Left ventricle myocardium inferior (tissue), 1 donor: ENCODE results near the gene CRYGC. TPM values are rescaled to one million over a fixed set of nuclear protein-coding genes. Genes with fewer than 3 reads are reported as not detected.
A peak's percentile ranks its signal among the peaks of the same experiment; 100 is the strongest.

Experiments used
- DNase-seq: peaks from one replicate; pipeline ENCODE4 v3.0.0-alpha.2; 2020
- H3K27ac ChIP-seq: fragments of 200-600 bp; replicated peaks from 2 replicates; pipeline ENCODE4 v1.8.0; 2021
- H3K27me3 ChIP-seq: fragments of 200-600 bp; 2 replicates; pipeline ENCODE4 v1.8.0; 2021; ENCODE audit warnings: low read depth
- H3K36me3 ChIP-seq: fragments of 200-600 bp; 2 replicates; pipeline ENCODE4 v1.8.0; 2021
- H3K4me1 ChIP-seq: fragments of 200-600 bp; 2 replicates; pipeline ENCODE4 v1.8.0; 2021
- H3K4me3 ChIP-seq: fragments of 200-600 bp; 2 replicates; pipeline ENCODE4 v1.8.0; 2021; ENCODE audit warnings: mild to moderate bottlenecking, moderate library complexity
- H3K9me3 ChIP-seq: fragments of 200-600 bp; replicated peaks from 2 replicates; pipeline ENCODE4 v1.8.0; 2021
- intact Hi-C: fragments of 100-400 bp; cut with micrococcal nuclease; formaldehyde crosslinking; loops from one replicate; pipeline ENCODE4 v1.11.0; 2022
- long read RNA-seq: library from polyadenylated mRNA; unstranded; transcript quantifications from one replicate; pipeline ENCODE4 v2.0.0, GENCODE V29; 2021
- total RNA-seq: library from RNA; stranded (reverse); fragmentation: NEBNext Ultra II Directional; extraction: Animal tissue kit (Norgen Biotek cat#: 25700); gene quantifications from one replicate; pipeline ENCODE4 v1.2.1, GENCODE V29; 2021
- TF ChIP-seq, protein P1 (sequence below): fragments of 200-600 bp; IDR thresholded peaks from 2 replicates; pipeline ENCODE4 v1.8.0; 2021; ENCODE audit warnings: antibody characterized with exemption, mild to moderate bottlenecking, borderline replicate concordance
- donor health status: DM: no; HTN: yes; CAD: no; lungs with severe emphysema.

CRYGC gene, protein sequence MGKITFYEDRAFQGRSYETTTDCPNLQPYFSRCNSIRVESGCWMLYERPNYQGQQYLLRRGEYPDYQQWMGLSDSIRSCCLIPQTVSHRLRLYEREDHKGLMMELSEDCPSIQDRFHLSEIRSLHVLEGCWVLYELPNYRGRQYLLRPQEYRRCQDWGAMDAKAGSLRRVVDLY
- total RNA-seq, result not detected
- long read RNA-seq, result 0 reads

DNA sequence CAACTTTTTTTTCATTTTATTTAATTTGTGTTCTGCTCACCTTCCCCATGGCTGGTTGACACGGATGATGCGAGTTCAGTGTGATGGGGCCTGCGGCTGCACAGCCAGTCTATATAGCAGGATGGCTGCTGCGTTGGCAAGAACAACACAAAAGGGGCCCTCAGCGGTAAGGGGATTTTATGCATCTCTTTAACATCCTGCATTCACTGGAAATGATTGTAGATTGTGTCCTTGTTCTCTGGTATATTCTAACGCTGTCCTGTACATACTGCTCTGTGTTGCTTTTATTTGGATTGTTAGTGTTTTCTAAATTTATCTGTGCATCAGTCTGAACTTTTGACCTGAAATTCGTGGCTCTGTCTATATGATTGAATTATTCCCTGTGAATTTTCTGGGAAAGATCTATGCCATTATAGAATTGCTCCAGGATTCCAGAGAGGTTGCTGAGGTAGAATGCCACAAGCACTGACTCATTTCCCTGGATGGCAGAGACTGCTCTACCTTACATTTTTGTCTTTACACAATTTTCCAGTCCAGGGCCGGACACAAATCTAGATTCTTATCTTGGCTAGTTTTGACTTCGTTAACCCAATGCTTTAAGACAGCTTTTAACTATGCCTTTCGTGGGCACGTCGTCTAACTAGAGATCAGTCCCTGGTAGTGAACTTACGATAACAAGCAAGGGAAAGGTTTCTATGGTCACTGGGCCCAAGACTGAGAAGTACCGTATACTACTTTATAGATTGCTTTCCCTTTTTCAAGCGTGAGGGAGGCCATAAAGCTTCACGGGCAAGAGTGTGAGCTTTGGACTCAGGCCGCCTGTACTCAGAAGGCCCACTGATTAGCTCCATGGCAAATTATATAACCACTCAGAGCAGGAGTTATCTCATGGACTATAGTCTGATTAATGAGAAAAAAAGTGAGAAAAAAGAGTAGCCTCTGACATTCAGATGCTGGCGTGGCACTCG is at the start of gene CRYGC:
CRYGC (minus strand) TSS at position 85 of the 968 bp plus-strand sequence; CDS start at position 49, 36 bp downstream.
- TF ChIP-seq, protein P1, sequence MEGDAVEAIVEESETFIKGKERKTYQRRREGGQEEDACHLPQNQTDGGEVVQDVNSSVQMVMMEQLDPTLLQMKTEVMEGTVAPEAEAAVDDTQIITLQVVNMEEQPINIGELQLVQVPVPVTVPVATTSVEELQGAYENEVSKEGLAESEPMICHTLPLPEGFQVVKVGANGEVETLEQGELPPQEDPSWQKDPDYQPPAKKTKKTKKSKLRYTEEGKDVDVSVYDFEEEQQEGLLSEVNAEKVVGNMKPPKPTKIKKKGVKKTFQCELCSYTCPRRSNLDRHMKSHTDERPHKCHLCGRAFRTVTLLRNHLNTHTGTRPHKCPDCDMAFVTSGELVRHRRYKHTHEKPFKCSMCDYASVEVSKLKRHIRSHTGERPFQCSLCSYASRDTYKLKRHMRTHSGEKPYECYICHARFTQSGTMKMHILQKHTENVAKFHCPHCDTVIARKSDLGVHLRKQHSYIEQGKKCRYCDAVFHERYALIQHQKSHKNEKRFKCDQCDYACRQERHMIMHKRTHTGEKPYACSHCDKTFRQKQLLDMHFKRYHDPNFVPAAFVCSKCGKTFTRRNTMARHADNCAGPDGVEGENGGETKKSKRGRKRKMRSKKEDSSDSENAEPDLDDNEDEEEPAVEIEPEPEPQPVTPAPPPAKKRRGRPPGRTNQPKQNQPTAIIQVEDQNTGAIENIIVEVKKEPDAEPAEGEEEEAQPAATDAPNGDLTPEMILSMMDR, result no peak
- Histone ChIP-seq H3K27me3 (peaks cover 21% of the 10 kb centered on the region), H3K36me3 (no peaks in the 10 kb centered on the region), H3K27ac (no peak within 1 kb of the TSS), H3K4me3 (no peak within 1 kb of the TSS), H3K4me1 (no peaks in the 10 kb centered on the region), H3K9me3 (no peaks in the 10 kb centered on the region)
- intact Hi-C loops, result no loop called here
- DNase-seq, result no peak

DNA sequence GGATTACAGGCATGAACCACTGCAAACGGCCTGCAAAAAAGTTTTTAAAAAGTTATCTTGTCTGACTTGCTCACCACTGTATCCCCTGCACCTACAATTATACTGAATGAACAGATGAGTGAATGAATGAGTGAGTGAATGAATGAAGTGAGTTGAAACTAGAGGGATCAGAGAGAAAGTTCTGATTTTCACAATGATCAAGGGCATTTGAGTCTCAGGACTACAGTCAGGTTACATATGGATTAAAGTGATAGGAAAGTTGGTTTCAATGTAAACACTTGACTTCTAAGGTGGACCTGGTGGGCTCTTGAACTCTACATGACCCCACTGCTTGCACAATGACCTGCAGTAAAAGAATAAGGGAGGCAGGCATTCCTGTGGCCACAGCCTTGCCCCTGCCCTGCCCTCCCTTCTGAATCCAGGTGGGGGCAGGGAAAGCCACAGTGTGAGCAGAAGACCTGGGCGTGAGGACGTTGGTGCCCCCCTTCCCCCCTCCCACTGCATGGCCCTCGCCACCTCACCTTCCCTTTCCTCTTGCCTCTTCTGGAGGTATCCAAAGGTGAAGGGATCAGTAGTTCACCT is 49.5 kb upstream of the CRYGC start:
- H3K36me3 ChIP-seq, result no peaks in the 10 kb centered on the region
- no peaks in the 10 kb centered on the region for H3K4me1 ChIP-seq
- H3K4me3 ChIP-seq, result no peak overlapping the region
- H3K27ac ChIP-seq, result no peak overlapping the region
- no peaks in the 10 kb centered on the region for H3K9me3 ChIP-seq
- intact Hi-C loops, result no loop called here
- TF ChIP-seq, protein P1, result no peak
- DNase-seq, result no peak
- H3K27me3 ChIP-seq, result peaks cover 21% of the 10 kb centered on the region

- no peaks in the 10 kb centered on the region for H3K36me3 ChIP-seq
- no peak overlapping the region for H3K4me3 ChIP-seq
- DNase-seq, result no peak
- no peaks in the 10 kb centered on the region for H3K9me3 ChIP-seq
- peaks cover 3% of the 10 kb centered on the region for H3K27me3 ChIP-seq
- TF ChIP-seq, protein P1, result no peak
- intact Hi-C loops, result no loop called here
- H3K4me1 ChIP-seq, result no peaks in the 10 kb centered on the region
- no peak overlapping the region for H3K27ac ChIP-seq
Observed at GRCh38 chr2:208175840-208176153, 46.2 kb upstream of the CRYGC start.

DNA sequence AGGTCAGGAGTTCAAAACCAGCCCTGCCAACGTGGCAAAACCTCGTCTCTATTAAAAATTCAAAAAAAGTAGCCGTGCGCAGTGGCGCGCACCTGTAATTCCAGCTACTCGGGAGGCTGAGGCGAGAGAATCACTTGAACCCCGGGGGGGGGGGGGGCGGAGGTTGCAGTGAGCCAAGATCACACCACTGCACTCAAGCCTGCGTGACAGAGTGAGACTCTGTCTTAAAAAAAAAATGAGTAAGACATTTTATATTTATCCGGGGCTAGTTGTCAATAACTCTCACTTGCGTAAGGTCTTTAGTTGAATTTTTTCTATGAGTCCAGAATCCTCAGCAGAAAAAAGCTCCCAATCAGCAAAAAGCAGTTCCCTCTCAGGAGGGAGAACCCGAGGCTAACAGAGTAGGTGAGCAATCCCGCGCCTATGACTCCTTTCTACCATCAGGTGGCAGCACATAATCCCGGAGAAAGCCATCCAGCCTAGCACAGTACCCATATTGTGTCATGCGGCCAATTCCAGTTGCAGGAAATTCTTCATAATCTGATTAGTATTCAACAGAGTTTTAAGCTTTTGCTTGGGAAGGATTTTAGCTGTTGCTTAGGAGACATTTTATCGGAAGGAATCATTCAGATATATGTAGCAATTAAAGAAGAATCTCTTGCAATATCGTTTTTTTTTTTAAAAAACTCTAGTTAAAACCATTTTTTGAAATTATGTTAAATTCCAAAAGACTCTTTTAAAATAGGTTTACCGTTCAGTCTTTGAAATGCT is 45.6 kb upstream of the CRYGC start:
- TF ChIP-seq, protein P1, result peak; percentile 93

DNA sequence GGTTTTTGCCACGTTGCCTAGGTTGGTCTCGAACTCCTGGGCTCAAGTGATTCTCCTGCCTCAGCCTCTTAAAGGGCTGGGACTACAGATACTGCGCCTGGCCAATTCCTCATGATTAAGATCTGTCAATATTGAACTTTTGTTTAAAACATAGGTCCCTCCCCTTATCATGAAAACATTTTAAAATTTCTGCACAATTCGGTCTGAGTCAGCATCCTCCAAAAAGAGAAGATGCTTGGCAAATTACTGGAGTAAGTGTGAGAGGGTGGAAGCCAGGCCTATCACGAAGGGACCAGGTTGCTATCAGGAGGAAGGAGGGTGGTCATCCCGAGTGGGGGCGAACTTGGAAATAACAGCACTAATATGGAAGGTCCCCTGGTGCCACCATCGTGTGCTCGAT is 44.5 kb upstream of the CRYGC start:
- TF ChIP-seq, protein P1, result no peak
- Histone ChIP-seq H3K9me3 (no peaks in the 10 kb centered on the region), H3K4me1 (no peaks in the 10 kb centered on the region), H3K27me3 (peaks cover 8% of the 10 kb centered on the region), H3K4me3 (no peak overlapping the region), H3K36me3 (no peaks in the 10 kb centered on the region), H3K27ac (no peak overlapping the region)
- intact Hi-C loops, result no loop called here
- no peak for DNase-seq

More for the DNA sequence above, 45.6 kb upstream of the CRYGC start:
- no peak overlapping the region for H3K4me3 ChIP-seq
- no peaks in the 10 kb centered on the region for H3K36me3 ChIP-seq
- DNase-seq, result peak; percentile 59
- peaks cover 8% of the 10 kb centered on the region for H3K27me3 ChIP-seq
- H3K4me1 ChIP-seq, result no peaks in the 10 kb centered on the region
- no peaks in the 10 kb centered on the region for H3K9me3 ChIP-seq
- intact Hi-C loops, result no loop called here
- H3K27ac ChIP-seq, result no peak overlapping the region
